Measurements from ENCODE around the gene TMEM270.

GRCh38 chr7:73850781-73851207 is 10.2 kb upstream of the TMEM270 start:
- TF ChIP-seq CTCF (IDR thresholded peaks at IDR 0.05) (no peak), POLR2A (IDR thresholded peaks at IDR 0.05) (no peak)
